HEK293 (cell line): ENCODE measurements around the gene VPS50.

Experiments
- CTCF ChIA-PET: fragments of 350-600 bp; formaldehyde crosslinking; extraction: SDS; loops from one replicate; lab custom pipeline; 2021; ENCODE audit warnings: antibody characterized with exemption; lab: Yijun Ruan, JAX
- POLR2A ChIA-PET: fragments of 300-600 bp; formaldehyde crosslinking; extraction: SDS; loops from one replicate; lab custom pipeline; 2020; ENCODE audit warnings: antibody characterized with exemption, inconsistent platforms; lab: Yijun Ruan, JAX
- H3K27ac ChIP-seq: fragments of 200-500 bp; sonication (Bioruptor generic); 2 replicates; pipeline ENCODE4 v1.5.1; 2014; ENCODE audit warnings: low read depth, low read length, control low read depth, inconsistent platforms; ENCODE audit errors: extremely low read depth
- H3K36me3 ChIP-seq, 2 experiments: fragments of 200-500 bp in 1 of 2; sonication (Bioruptor generic) in 1 of 2; 1 replicate in 1 of 2; 2 replicates in 1 of 2; pipeline ENCODE4 v1.5.1; 2014 to 2017; ENCODE audit warnings: inconsistent platforms in 2 of 2, low read length in 2 of 2; ENCODE audit not compliant: control insufficient read depth in 2 of 2, insufficient read depth in 1 of 2
- H3K4me1 ChIP-seq: fragments of 200-500 bp; sonication (Bioruptor generic); 2 replicates; pipeline ENCODE4 v1.5.1; 2014; ENCODE audit warnings: mild to moderate bottlenecking, low read length, inconsistent platforms; ENCODE audit not compliant: control insufficient read depth, insufficient read depth
- H3K4me3 ChIP-seq: 2 replicates; pipeline ENCODE4 v1.5.1; 2011; ENCODE audit warnings: low read depth, mild to moderate bottlenecking, control low read depth, low read length, moderate library complexity
- H3K9me3 ChIP-seq: fragments of 200-500 bp; sonication (Bioruptor generic); 2 replicates; pipeline ENCODE4 v1.5.1; 2014; ENCODE audit warnings: low read depth, low read length, inconsistent platforms; ENCODE audit not compliant: control insufficient read depth, insufficient read depth
- HIC1 ChIP-seq: fragments of 450-650 bp; formaldehyde crosslinking; IDR thresholded peaks from 2 replicates; pipeline ENCODE4 v1.5.1; 2016; ENCODE audit warnings: missing biosample characterization, missing genetic modification characterization
- KLF9 ChIP-seq: fragments of 450-650 bp; formaldehyde crosslinking; IDR thresholded peaks from 2 replicates; pipeline ENCODE4 v1.5.1; 2016; ENCODE audit warnings: missing biosample characterization, missing genetic modification characterization, low read depth
- REPIN1 ChIP-seq: fragments of 450-650 bp; formaldehyde crosslinking; IDR thresholded peaks from 2 replicates; pipeline ENCODE4 v1.5.1; 2017; ENCODE audit warnings: missing biosample characterization, missing genetic modification characterization, low read depth
- SCRT2 ChIP-seq: fragments of 450-650 bp; formaldehyde crosslinking; IDR thresholded peaks from 2 replicates; pipeline ENCODE4 v1.5.1; 2016; ENCODE audit warnings: missing biosample characterization, missing genetic modification characterization
- SP3 ChIP-seq: fragments of 450-650 bp; formaldehyde crosslinking; IDR thresholded peaks from 2 replicates; pipeline ENCODE4 v1.5.1; 2016; ENCODE audit warnings: missing biosample characterization, missing genetic modification characterization
- TRIM28 ChIP-seq: IDR thresholded peaks from 2 replicates; pipeline ENCODE4 v1.6.1; 2011; ENCODE audit warnings: low read length, control low read depth, borderline replicate concordance
- WT1 ChIP-seq: fragments of 450-650 bp; formaldehyde crosslinking; IDR thresholded peaks from 2 replicates; pipeline ENCODE4 v1.5.1; 2016; ENCODE audit warnings: missing biosample characterization, missing genetic modification characterization
- ZBTB21 ChIP-seq: fragments of 450-650 bp; formaldehyde crosslinking; IDR thresholded peaks from 2 replicates; pipeline ENCODE4 v1.5.1; 2017; ENCODE audit warnings: missing biosample characterization, missing genetic modification characterization
- ZNF140 ChIP-seq: fragments of 450-650 bp; formaldehyde crosslinking; IDR thresholded peaks from 2 replicates; pipeline ENCODE4 v1.5.1; 2016; ENCODE audit warnings: missing biosample characterization, missing genetic modification characterization
- ZNF169 ChIP-seq: fragments of 450-650 bp; formaldehyde crosslinking; IDR thresholded peaks from 2 replicates; pipeline ENCODE4 v1.5.1; 2016; ENCODE audit warnings: missing biosample characterization, missing genetic modification characterization
- ZNF202 ChIP-seq: fragments of 450-650 bp; formaldehyde crosslinking; IDR thresholded peaks from 2 replicates; pipeline ENCODE4 v1.5.1; 2016; ENCODE audit warnings: missing biosample characterization, missing genetic modification characterization, borderline replicate concordance
- ZNF302 ChIP-seq: fragments of 450-650 bp; formaldehyde crosslinking; IDR thresholded peaks from 2 replicates; pipeline ENCODE4 v1.5.1; 2016; ENCODE audit warnings: missing biosample characterization, missing genetic modification characterization, low read depth
- ZNF311 ChIP-seq: fragments of 450-650 bp; formaldehyde crosslinking; IDR thresholded peaks from 2 replicates; pipeline ENCODE4 v1.5.1; 2017; ENCODE audit warnings: missing biosample characterization, missing genetic modification characterization, borderline replicate concordance
- ZNF366 ChIP-seq: fragments of 450-650 bp; formaldehyde crosslinking; conservative IDR thresholded peaks from 2 replicates; pipeline ENCODE4 v1.5.1; 2016; ENCODE audit warnings: missing biosample characterization, missing genetic modification characterization
- ZNF473 ChIP-seq: fragments of 450-650 bp; formaldehyde crosslinking; IDR thresholded peaks from 2 replicates; pipeline ENCODE4 v1.5.1; 2017; ENCODE audit warnings: missing biosample characterization, missing genetic modification characterization
- ZNF521 ChIP-seq: fragments of 450-650 bp; formaldehyde crosslinking; IDR thresholded peaks from 2 replicates; pipeline ENCODE4 v1.5.1; 2017; ENCODE audit warnings: missing biosample characterization, mild to moderate bottlenecking, missing genetic modification characterization
- ZNF529 ChIP-seq: fragments of 450-650 bp; formaldehyde crosslinking; IDR thresholded peaks from 2 replicates; pipeline ENCODE4 v1.5.1; 2017; ENCODE audit warnings: missing genetic modification characterization, missing biosample characterization; ENCODE audit not compliant: insufficient replicate concordance
- ZNF624 ChIP-seq: fragments of 450-650 bp; formaldehyde crosslinking; IDR thresholded peaks from 2 replicates; pipeline ENCODE4 v1.5.1; 2017; ENCODE audit warnings: missing biosample characterization, missing genetic modification characterization
- ZNF658 ChIP-seq: fragments of 450-650 bp; formaldehyde crosslinking; IDR thresholded peaks from 2 replicates; pipeline ENCODE4; 2016; ENCODE audit warnings: missing biosample characterization, missing genetic modification characterization
- ZNF76 ChIP-seq: fragments of 450-650 bp; formaldehyde crosslinking; IDR thresholded peaks from 2 replicates; pipeline ENCODE4; 2016; ENCODE audit warnings: low read depth, missing biosample characterization, missing genetic modification characterization, borderline replicate concordance
- ZSCAN16 ChIP-seq: fragments of 450-650 bp; formaldehyde crosslinking; IDR thresholded peaks from 2 replicates; pipeline ENCODE4 v1.5.1; 2016; ENCODE audit warnings: missing biosample characterization, missing genetic modification characterization
- TF ChIP-seq, protein P1 (sequence below): fragments of 450-650 bp; IDR thresholded peaks from 2 replicates; pipeline ENCODE4 v1.5.1; 2018; ENCODE audit warnings: missing biosample characterization, missing genetic modification characterization
- TF ChIP-seq, protein P2 (sequence below): fragments of 450-650 bp; IDR thresholded peaks from 2 replicates; pipeline ENCODE4 v1.5.1; 2018; ENCODE audit warnings: missing biosample characterization, mild to moderate bottlenecking, missing genetic modification characterization
- TF ChIP-seq, protein P3 (sequence below): fragments of 450-650 bp; formaldehyde crosslinking; IDR thresholded peaks from 2 replicates; pipeline ENCODE4 v1.5.1; 2016; ENCODE audit warnings: missing biosample characterization, missing genetic modification characterization
- TF ChIP-seq, protein P4 (sequence below): fragments of 450-650 bp; formaldehyde crosslinking; IDR thresholded peaks from 2 replicates; pipeline ENCODE4 v1.5.1; 2017; ENCODE audit warnings: missing biosample characterization, missing genetic modification characterization

Gene VPS50

DNA sequence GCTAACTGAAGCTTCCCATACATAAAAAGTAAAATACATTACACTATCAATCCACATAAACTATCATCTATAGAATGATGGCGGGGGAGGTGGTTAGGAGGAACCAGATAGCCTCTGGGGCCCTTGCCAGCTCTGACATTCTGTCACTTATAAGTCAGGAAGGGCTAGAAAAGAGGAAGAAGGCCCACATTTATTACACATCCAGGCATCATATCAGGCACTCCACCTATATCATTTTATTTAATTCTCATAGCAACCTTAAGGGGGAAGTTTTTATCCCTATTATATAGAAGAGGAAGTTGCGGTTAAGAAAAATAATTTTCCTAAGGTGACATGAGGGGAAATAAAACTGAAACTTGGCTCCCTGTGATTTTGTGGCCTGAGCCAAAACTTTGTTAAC is 35.8 kb upstream of the VPS50 start (continued):
- TF ChIP-seq ZNF202 (tag by site-specific recombination) (no peak), HIC1 (no peak), ZBTB21 (tag by site-specific recombination) (no peak), WT1 (tag by site-specific recombination) (no peak), ZSCAN16 (tag by site-specific recombination) (no peak), ZNF169 (no peak), SCRT2 (tag by site-specific recombination) (no peak), ZNF140 (tag by site-specific recombination) (no peak), ZNF76 (tag by site-specific recombination) (no peak), ZNF311 (no peak)
- TF ChIP-seq, protein P1, sequence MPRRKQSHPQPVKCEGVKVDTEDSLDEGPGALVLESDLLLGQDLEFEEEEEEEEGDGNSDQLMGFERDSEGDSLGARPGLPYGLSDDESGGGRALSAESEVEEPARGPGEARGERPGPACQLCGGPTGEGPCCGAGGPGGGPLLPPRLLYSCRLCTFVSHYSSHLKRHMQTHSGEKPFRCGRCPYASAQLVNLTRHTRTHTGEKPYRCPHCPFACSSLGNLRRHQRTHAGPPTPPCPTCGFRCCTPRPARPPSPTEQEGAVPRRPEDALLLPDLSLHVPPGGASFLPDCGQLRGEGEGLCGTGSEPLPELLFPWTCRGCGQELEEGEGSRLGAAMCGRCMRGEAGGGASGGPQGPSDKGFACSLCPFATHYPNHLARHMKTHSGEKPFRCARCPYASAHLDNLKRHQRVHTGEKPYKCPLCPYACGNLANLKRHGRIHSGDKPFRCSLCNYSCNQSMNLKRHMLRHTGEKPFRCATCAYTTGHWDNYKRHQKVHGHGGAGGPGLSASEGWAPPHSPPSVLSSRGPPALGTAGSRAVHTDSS (tag by site-specific recombination) = no peak

DNA sequence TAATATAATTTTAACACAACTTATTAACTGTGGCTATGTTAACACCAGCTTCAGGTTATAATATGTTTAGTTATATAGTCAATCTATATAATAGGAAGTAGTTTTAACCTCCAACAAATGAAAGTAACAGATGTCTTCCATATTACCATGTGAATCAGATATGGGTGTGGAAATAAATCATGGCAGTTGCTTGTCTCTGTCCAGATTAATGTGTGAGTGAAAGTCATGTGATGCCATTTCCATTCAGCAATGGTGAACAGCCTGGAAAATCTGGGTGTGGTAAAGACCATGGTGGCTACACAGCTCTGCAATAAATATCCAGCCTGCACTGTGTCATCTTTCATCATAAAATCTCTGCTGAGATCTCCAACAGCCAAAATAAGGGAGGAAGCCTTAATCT is 33.7 kb upstream of the VPS50 start:
- ChIA-PET CTCF (no interaction called here), POLR2A (interaction anchor here (0.6 kb wide), 1 partner anchor 556 kb away, joined by 3 read pairs; no protein-coding TSS in a partner anchor)
- Histone ChIP-seq H3K4me3 (no peak overlapping the region), H3K9me3 (no peaks in the 10 kb centered on the region), H3K27ac (no peak overlapping the region), H3K4me1 (no peaks in the 10 kb centered on the region), H3K36me3 (no peaks in the 10 kb centered on the region)
- TF ChIP-seq REPIN1 (no peak), TRIM28 (no peak), ZNF473 (no peak), SP3 (tag by site-specific recombination) (no peak), KLF9 (tag by site-specific recombination) (no peak), ZNF302 (tag by site-specific recombination) (no peak), ZNF366 (tag by site-specific recombination) (no peak), ZNF521 (tag by site-specific recombination) (no peak), ZNF624 (tag by site-specific recombination) (no peak), ZNF658 (tag by site-specific recombination) (no peak), ZNF529 (tag by site-specific recombination) (no peak)
- TF ChIP-seq, protein P2, sequence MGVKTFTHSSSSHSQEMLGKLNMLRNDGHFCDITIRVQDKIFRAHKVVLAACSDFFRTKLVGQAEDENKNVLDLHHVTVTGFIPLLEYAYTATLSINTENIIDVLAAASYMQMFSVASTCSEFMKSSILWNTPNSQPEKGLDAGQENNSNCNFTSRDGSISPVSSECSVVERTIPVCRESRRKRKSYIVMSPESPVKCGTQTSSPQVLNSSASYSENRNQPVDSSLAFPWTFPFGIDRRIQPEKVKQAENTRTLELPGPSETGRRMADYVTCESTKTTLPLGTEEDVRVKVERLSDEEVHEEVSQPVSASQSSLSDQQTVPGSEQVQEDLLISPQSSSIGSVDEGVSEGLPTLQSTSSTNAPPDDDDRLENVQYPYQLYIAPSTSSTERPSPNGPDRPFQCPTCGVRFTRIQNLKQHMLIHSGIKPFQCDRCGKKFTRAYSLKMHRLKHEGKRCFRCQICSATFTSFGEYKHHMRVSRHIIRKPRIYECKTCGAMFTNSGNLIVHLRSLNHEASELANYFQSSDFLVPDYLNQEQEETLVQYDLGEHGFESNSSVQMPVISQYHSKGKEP (tag by site-specific recombination) = no peak
- TF ChIP-seq, protein P3, sequence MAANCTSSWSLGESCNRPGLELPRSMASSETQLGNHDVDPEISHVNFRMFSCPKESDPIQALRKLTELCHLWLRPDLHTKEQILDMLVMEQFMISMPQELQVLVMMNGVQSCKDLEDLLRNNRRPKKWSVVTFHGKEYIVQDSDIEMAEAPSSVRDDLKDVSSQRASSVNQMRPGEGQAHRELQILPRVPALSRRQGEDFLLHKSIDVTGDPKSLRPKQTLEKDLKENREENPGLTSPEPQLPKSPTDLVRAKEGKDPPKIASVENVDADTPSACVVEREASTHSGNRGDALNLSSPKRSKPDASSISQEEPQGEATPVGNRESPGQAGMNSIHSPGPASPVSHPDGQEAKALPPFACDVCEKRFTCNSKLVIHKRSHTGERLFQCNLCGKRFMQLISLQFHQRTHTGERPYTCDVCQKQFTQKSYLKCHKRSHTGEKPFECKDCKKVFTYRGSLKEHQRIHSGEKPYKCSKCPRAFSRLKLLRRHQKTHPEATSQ (tag by site-specific recombination) = no peak
- TF ChIP-seq, protein P4, sequence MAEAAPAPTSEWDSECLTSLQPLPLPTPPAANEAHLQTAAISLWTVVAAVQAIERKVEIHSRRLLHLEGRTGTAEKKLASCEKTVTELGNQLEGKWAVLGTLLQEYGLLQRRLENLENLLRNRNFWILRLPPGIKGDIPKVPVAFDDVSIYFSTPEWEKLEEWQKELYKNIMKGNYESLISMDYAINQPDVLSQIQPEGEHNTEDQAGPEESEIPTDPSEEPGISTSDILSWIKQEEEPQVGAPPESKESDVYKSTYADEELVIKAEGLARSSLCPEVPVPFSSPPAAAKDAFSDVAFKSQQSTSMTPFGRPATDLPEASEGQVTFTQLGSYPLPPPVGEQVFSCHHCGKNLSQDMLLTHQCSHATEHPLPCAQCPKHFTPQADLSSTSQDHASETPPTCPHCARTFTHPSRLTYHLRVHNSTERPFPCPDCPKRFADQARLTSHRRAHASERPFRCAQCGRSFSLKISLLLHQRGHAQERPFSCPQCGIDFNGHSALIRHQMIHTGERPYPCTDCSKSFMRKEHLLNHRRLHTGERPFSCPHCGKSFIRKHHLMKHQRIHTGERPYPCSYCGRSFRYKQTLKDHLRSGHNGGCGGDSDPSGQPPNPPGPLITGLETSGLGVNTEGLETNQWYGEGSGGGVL (tag by site-specific recombination) = no peak
